NCI-H510A treated with DMSO at 0.1 percent for 48 hours (cell line): ENCODE data around the gene SNED1.

Source experiments
- DNase-seq: peaks from one replicate; lab custom pipeline; 2025; lab: John Stamatoyannopoulos, UW

The SNED1 gene

DNA sequence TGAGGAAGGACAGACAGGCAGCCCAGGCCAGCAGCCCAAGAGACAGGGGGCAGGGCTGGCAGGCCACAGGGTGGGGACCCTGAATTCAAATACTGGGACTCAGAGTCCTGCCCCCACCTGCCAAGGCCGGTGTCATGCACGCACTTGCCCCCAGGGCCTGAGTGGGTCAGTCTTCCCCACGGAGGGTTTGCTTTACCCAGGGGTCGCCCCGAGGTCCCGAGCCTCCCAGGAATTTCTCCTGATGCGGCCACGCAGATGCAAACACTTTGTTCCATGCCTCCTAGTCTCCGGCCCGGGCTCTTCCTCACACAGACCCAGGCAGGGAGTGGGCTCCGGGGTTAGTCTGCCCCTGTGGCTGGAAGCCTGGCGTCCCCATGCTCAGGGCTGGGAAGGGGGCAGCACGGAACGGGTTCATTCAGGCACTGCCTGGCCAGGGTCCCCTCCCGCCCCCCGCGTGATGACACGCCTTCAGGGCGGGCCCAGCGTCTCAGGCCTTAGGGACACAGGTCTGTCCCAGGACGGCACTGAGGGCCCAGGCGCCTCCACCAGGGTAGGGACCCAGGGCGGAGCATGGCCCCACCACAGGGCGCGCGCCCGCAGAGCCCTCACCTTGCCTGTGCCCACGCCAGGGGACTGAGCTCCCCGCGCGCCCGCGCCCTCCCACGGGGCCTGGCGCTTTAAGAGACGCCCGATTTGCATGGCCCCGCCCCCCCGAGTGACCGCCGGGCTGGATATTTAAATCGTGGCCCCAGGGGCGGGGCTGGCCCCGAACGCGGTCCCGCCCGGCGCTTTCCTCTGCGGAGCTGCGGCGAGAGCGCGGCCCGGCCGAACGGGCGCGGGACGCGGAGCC lies at the start of gene SNED1:
TSS of gene SNED1 (plus strand) at position 763 of the 850 bp plus-strand sequence. CDS start 220 bp downstream, outside the sequence.
- DNase-seq, result peak; percentile 66

DNA sequence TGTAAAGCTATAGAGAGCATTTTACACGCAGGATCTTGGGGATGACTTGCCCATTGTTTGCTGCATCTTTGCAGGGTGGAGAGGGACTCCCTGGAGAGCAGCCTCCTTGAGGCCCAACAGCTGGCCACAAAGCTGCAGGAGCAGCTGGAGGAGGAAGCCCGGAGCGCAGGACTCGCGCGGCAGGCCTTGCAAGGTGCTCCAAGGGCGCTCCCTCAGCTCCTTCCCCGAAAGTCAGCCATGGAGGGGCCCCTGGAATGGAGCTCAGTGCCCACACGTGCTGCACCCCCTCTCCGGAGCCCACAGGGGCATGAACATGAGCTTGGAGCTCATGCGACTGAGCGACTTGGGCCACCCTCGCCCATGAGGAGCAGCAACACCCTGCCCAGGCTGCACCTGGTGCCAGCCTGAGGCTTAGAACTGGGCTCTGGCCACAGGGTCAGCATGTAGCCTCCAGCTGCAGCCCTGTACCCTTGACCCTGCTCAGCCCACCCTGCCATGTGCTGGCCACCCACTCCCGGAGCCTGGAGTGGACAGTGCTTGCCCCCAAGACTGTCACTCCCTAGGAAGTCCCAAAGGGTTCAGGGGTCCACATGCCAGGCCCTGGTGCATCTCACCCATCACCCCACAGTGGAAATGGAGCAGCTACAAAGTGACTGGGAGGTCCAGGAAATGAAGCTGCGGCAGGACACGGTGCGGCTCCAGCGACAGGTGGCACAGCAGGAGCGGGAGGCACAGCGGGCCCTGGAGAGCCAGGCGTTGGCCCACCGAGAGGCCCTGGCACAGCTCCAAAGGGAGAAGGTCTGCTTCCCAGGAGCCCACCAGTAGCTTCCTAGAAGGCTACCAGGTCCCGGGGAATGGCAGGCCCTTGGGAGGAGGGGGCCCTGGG lies 49.3 kb upstream of the SNED1 start:
- DNase-seq, result no peak

DNA sequence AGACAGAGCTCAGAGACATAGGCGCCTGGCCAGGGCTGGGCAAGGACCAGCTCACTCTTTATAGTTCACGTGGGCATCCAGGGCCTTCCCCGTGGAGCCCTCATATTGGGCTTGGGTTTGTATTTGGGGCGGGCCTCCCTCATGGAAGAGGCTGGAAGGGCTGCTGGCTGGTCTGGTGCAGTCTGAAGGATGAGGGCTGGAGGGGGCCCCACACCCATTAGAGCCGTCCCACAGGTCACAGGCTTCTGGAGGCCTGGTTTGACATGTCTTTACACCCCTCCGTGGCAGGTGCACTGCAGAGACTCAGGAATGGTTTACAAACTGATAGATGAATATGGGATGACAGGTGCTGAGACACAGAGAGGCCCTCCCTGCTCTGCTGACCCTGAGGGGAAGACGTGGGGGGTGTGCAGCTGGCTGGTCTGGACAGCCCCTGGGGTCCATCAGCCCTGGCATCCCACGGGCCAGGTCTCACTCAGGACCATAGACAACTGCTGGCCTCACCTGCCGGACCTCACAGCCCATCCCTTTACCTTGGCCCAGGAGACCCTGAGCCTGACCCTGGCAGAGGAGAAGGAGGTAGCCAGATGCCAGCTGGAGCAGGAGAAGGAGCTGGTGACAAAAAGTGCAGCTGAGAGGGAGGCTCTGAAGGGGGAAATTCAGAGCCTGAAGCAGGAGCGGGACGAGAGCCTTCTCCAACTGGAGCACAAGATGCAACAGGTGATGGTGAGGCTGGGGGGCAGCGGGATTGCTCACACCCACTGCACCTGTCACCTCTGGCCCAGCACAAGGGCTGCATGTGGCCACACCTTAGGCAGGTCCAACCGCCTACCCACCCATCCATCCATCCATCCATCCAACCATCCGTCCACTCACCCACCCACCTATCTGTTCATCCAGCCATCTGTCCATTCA lies 48.4 kb upstream of the SNED1 start:
- no peak for DNase-seq

DNA sequence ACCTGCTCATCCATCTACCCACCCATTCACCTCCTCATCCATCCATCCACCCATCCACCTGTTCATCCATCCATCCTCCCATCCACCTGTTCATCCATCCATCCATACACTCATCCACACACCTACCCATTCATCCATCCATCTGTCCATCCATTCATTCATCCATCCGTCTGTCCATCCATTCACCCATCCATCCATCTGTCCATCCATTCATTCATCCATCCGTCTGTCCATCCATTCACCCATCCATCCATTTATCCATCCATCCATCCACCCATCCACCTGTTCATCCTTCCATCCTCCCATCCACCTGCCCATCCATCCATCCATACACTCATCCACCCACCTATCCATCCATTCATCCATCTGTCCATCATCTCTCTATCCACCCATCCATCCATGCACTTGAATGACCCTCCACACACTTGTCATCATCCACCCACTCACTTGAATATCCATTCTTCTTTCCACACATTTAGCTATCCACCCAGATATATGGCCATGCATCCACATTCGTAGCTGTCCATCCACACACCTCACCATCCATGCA lies 47.3 kb upstream of the SNED1 start:
- DNase-seq, result no peak

DNA sequence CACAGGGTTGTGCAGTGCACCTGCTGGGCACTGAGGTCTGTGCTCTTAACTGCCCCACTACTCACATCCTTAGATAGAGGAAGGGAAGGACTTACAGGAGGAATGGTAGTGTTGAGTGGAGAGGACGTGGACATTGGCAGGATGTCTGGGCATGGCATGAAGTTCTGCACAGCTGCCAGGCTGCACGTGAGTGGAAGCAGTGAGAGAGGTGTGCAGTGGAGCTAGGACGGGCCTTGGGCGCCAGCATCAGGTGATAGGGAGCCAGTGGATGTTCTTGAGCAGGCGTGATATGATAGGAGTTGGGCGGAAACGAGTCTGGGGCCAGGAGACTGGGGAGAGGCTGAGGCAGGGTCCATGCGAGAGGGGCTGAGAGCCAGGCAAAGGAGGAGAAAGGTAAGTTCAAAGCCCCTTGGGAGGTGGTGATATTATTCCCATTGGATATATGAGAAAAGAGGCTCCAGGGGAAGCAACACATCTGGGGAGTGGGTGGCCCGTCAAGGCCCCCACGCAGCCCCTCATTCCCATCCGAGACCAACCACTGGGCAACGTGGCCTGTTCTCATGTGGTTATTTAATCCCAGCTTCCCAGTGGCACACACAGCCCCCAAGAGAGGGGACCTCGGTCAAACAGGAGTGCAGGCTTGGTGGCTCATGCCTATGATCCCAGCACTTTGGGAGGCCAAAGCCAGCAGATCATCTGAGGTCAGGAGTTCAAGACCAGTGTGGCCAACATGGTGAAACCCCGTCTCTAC lies 45.7 kb upstream of the SNED1 start:
- DNase-seq, result no peak

DNA sequence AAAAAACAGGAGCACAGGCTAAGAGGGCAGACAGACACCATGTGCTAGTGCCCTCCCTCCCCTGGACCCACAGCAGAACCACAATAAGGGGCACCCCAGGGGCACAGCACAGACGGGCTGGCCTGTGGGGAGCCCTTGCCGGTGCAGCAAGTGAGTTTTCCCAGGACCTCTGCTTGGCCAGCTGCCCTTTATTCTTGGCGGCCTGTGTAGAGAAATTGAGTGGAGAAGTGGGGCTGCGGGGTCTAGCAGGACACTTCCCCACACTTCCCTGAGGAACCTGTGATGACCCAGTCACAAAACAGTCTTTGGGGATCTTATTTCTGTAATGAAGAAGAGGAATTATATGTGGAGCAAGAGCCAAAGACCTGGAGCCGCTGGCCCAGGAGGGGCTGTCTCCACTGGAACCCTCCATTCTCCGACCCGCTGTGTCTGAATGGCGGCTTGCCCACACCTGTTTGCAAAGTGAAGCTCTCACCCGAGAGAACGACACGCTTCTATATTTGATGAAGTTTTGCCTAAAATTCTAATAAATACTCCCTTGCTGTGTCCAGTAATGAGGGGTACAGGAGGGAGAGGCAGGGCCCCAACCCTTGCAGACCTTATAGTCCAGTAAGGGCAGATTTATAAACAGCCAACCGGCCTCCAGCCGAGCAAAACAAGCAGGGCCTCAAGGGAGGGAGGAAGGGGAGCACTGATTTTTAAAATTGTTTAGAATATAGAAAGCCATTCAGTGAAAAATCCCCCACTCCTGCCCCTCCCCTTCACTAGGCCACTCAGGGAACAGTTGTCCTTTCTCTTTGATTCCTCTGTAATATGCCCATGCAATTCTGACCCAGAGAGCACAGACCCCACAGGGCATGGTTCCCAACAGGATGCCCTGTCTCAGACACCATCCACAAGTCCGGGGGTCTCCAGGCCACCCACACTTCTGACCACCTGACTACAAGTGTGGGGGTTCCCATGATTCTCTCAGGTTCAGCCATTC lies 44.7 kb upstream of the SNED1 start:
- DNase-seq, result no peak

DNA sequence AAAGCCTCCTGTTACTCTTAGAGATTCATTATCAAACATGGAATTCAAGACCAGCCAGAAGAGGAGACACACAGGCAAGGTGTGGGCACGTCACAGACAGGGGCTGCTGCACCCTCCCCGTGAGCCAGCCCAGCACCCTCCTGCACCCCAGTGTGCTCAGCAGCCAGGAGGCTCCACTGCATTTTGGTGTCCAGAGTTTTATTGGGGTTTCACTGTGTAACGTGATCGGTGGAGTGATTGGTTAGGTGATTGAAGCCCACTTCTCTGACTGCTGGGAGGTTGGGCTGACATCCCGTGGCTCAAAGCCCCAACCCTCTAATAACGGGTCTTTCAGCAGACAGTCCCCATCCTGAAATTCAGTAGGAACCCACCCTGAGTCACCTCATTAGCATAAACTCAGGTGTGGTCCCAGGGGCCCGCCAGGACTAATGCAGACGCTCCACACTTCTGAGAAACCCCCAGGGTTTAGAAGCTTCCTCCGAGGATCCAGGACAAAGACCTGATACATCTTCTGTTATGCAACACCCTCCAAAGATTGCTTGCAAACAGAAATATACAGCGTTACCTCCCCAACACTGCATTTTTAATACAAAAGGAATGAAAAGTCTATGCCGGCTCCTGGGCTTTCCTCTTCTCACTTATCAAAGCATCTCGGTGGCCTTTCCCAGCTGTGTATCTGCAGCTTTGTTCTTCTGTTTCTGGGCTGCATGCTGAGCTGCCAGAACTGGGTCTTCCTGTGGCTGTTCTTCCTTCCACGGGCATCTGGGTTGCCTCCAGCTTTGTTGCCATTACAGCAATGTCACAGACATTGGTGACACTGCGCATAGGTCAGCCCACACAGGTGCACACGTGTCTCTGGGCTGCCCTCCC lies 43.7 kb upstream of the SNED1 start:
- no peak for DNase-seq

DNA sequence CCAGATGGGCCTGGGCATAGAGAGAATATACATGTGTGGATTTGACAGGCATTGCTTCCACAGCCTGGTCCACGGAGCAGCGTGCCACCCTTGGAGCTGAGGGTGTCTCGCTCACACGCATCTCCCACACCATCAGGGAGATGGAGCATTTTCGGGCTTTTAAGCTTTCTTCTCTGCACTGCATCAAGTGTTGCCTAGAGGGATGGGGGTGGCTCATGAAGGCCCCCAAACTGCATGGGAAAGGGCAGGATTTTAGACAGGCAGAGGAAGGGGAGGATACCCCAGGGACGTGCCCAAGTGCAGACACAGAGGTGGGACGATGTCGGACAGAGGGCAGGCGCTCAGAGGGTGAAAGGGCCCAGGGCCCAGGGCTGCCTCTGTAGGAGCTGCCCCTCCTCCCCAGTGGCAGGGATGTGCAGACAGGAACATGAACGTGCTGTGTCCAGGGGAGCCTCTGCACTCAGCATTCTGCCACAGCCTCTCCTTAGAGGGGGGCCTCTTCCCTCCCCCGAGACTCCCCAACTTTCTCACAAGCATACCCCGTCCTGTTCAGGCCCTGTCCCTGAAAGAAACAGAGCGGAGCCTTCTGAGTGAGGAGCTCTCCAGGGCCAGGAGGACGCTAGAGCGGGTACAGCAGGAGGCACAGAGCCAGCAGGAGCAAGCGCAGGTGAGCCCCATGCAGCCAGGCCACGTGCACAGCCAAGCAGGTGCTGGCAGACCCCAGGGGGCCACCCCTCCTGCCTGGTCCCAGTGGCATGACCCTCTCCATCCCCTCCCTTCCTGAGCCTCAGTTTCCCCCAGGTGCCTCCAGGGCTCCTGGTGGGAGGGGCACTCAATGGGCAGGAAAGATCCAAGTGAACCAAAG lies 42.9 kb upstream of the SNED1 start:
- DNase-seq, result no peak

DNA sequence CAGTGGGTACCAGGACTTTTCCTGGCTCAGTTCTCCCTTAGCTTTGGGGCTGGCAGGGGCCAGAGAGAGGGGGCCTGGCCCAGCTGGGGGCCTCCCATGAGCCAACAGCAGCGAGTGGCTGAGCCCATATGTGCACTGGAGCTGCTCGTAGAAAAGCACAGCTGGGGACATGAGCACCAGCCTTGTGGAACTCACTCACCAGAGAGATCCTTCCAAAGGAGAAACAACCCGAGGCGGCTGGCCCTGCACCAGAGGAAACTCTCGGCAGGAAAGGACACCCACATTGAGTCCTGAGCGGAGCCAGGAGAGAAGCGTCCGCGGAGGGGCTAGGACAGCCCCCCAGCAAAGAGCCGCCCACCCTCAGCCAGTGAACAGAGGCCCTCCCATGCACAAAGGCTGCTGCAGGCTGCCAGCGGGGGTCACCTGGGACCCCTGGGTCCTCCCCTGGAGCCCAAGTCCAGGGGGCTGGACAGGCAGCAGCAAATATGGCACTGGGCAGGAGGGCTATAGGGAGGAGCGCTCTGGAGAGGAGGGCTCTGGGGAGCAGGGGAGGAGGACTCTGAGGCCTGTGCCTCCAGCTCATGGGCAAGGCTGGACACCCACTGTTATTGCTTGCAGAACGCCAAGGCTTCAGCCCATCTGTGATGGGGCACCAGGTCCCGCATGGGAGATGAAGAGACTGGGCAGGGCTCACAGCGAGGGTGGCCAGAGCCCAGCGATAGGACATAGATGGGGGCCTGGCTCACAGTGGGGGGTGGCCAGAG lies 42.1 kb upstream of the SNED1 start:
- no peak for DNase-seq

DNA sequence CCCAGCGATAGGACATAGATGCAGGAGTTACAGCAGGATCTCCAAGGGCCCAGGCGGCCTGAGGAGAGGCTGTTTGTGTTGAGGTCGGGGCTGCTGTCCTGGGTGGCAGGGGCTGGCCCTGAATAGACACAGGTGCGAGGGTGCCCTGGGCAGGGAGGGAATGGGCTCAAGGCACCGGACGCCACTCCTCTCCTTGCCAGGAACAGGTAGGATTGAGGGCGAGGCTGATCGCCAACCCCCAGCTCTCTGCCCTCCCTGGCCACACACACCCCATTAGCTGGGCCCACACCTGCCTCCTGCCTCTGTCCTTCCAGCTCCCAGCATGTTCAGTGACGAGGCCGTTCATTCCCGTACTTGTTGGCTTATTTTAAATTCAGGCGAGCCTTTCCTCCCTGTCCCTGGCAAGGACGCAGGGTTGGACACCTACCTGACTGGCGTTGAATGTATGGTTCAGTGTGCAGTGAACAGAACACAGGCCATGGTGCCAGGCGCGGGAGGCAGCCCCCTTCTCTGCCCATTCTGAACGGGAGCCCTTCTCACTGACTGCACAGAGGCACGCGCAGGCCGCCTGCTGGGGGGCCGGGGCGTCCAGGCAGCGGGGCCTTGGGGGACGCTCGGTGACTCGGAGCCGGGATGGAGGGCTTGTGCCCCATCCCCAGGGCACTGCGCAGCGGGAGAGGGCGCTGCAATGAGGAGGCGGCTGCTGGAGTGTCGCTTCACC lies 41.3 kb upstream of the SNED1 start:
- DNase-seq, result no peak

DNA sequence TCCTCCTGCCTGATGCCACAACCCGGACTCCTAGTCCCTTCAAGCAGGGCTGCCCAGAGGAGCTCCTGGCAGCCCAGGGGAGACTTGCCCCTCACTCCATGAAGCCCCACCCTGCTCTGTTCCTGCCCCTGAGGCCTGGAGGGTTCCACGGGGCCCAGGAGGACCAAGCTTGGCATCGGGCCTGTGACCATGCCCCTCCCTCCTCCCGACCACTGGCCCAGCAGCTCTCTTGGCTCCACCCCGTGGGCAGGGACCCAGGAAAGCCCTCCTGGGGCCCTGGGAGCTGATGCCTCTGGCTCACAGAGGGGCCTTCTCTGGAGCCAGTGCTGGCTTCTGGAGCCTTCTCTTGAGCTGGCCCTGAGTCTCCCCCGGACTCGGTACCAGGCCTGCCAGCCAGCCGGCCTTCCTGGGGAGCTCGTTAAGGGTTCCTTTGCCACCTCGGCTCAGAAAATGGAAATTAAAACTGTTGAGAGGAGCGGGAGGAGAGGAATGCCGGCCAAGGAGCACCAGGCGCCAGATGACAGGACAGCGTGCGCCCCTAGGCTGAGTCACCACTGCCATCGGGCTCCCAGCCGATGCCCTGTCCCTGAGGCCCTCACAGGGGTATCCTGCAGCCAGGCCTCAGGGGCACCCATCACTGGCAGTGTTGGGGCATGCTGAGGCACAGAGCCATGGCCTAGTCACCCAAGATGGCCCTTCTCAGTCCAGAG lies 40.6 kb upstream of the SNED1 start:
- no peak for DNase-seq

DNA sequence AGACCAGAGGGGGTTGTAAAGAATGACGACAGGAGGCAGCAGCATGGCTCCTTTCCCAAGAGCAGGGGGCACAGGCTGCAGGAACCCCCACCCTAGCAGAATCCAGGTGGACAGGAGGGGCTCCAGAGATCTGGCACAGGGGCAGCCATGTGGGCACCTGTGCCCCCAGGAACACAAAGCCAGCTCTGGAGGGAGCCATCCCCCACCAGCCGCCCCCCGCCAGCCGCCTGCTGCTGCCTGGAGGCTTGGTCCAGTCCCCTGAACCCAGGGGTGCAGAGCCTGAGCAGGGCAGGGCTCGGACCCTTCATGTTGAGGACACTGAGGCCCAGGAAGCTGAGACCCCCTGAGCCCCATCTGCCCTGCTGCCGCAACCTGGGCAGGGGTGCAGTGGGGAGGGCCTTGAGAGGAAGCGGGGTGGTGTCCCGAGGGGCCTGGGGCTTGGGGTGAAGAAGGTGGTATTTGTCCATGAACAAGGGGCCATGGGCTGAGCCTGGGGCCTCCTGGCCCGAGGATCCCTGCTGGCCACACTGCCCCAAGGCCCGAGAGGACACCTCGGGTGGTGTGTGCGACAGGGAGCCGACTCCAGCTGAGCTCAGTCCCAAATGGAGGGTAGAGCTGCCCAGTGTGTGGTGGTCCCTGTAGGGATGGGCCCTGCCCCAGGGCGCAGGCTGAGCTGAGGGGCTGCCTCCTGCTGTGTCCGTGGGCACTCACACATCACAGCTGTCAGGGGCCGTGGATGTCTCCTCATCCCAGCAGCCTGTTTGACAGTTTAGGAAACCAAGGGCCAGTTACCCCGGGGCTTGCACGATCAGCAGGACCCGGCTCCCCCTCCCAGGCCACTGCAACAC lies 39.8 kb upstream of the SNED1 start:
- DNase-seq, result no peak

DNA sequence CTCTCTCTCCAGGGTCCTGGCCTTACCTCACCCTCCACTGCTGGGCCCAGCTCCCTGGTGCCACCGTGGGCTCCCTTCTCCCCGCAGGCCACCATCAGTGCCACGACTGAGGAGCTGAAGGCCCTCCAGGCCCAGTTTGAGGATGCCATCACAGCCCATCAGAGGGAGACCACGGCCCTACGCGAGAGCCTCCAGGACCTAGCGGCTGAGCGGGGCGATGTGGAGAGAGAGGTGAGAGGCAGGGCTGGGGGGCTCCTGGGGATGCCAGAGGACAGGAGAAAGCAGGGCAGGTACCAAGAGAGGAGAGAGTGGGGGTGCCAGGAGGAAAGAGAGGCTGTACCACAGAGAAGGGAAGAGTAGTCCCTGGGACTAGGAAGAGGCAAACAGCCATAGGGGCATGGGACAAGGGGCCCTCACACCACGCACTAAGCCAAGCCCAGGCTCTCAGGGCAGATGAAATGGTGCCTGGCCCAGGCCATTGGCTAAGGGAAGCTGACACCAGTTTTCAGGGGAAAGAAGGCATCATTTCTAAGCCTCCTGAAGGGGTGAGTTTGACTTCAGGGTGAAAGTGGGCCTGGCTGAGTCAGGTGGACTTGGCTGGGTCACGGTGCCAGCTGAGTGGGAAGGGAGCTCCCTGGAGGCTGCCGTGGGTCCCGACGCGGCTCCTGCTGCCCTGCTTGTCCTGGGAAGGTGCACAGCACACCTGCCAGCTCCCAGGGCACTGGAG lies 39.0 kb upstream of the SNED1 start:
- DNase-seq, result no peak

DNA sequence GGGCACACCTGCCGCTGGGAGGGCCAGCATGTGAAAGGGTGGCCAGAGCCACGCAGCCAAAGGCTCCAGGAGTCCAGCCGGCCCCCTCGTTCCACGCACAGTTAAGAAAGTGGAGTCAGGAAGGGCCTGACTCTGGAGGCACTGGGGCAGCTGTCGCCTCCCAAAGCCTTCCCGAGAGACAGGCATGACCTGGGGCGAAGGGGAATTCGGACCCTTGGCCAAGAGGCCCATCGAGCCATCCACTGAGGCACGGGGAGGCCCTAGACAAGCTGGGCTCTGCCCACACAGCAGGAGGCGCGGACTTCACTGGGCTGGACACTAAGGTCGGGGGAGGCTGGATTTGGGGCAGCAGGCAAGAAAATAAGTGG lies 38.5 kb upstream of the SNED1 start:
- DNase-seq, result no peak
